Glutamatergic neuron (in vitro differentiated cells): ENCODE results near the gene ZBTB16. TPM values are rescaled to one million over a fixed set of nuclear protein-coding genes. Genes with fewer than 3 reads are reported as not detected.

ENCODE experiments used
- DNase-seq: peaks from one replicate; pipeline ENCODE4 v3.0.0; 2022
- H3K27ac Mint-ChIP-seq: one replicate; pipeline ENCODE4 v1.8.0; 2020; ENCODE audit warnings: mild to moderate bottlenecking, mixed read lengths, inconsistent platforms; ENCODE audit not compliant: unreplicated experiment
- H3K27me3 Mint-ChIP-seq: one replicate; pipeline ENCODE4 v1.8.0; 2020; ENCODE audit warnings: mild to moderate bottlenecking, moderate library complexity, mixed read lengths, inconsistent platforms; ENCODE audit not compliant: unreplicated experiment
- H3K36me3 Mint-ChIP-seq: one replicate; pipeline ENCODE4 v1.8.0; 2020; ENCODE audit warnings: mild to moderate bottlenecking, mixed read lengths, inconsistent platforms; ENCODE audit not compliant: unreplicated experiment
- H3K4me1 Mint-ChIP-seq: one replicate; pipeline ENCODE4 v1.8.0; 2020; ENCODE audit warnings: mild to moderate bottlenecking, low read depth, mixed read lengths, inconsistent platforms; ENCODE audit not compliant: unreplicated experiment
- H3K4me3 Mint-ChIP-seq: one replicate; pipeline ENCODE4 v1.8.0; 2020; ENCODE audit warnings: mild to moderate bottlenecking, mixed read lengths, inconsistent platforms; ENCODE audit not compliant: unreplicated experiment
- H3K9me3 Mint-ChIP-seq: one replicate; pipeline ENCODE4 v1.8.0; 2020; ENCODE audit warnings: mild to moderate bottlenecking, moderate library complexity, mixed read lengths, inconsistent platforms; ENCODE audit not compliant: unreplicated experiment
- CTCF ChIP-seq: fragments of 200-600 bp; sonication (generic); IDR thresholded peaks from one replicate; pipeline ENCODE4 v1.5.0; 2021; ENCODE audit not compliant: partially characterized antibody, unreplicated experiment
- total RNA-seq: library from RNA; stranded (reverse); fragmentation: NEBNext Ultra II Directional; extraction: Animal tissue kit (Norgen Biotek cat#: 25700); gene quantifications from one replicate; pipeline ENCODE4 v1.2.1, GENCODE V29; 2021; ENCODE audit not compliant: unreplicated experiment

ZBTB16 gene
- total RNA-seq, 1 donor from 2014 or later = 9.0 TPM

DNA sequence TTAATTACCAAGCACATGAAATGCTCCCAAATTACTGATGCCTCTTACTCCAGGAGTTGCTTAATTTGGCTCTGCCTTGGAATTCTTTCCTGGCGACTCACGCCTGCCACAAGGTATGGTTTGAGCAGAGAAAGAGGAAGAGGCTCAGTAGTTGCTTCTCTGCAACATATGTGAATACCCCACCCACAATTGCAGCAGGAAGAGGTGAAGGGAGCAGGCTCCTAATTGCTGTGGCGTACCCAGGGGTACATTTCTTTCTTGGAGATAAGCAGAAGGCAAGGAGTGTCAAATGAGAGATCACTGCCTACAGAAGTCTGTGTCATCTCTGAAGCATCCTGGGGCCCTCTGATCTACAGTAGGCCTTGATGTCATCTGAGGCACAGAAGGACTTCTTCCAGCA, 226.1 kb downstream of the ZBTB16 start:
- no peak for TF ChIP-seq CTCF
- Mint-ChIP-seq H3K27me3 (no peaks in the 10 kb centered on the region), H3K36me3 (no peaks in the 10 kb centered on the region), H3K4me1 (peaks cover 25% of the 10 kb centered on the region), H3K9me3 (no peaks in the 10 kb centered on the region), H3K27ac (no peak overlapping the region), H3K4me3 (peak overlapping the region; percentile 25)
- no peak for DNase-seq

DNA sequence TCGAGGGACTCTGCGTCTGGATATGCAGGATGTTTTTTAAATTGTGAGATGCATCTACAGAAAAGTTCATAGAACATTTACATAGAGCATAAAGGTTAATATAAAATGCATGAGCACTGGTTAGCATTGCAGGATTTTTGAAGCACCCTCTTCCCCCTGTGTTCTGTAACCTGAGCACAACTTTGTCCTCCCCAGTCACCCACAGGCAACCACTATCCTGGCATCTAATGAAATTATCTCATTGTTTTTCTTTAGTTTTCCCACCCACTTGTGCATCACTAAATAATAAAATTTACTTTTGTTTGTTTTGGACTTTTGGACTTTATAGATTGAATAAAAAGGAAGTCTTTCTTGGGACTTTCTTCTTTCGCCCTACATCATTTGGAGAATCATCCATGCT, 226.7 kb downstream of the ZBTB16 start:
- Mint-ChIP-seq H3K4me1 (peaks cover 20% of the 10 kb centered on the region), H3K27me3 (no peaks in the 10 kb centered on the region), H3K27ac (no peak overlapping the region), H3K36me3 (no peaks in the 10 kb centered on the region), H3K4me3 (no peak overlapping the region), H3K9me3 (no peaks in the 10 kb centered on the region)
- no peak for TF ChIP-seq CTCF
- DNase-seq = no peak

GRCh38 chr11:114287154-114287553, 227.6 kb downstream of the ZBTB16 start:
- DNase-seq = no peak
- Mint-ChIP-seq H3K27ac (no peak overlapping the region), H3K27me3 (no peaks in the 10 kb centered on the region), H3K4me3 (no peak overlapping the region), H3K9me3 (no peaks in the 10 kb centered on the region), H3K36me3 (no peaks in the 10 kb centered on the region), H3K4me1 (peaks cover 12% of the 10 kb centered on the region)
- no peak for TF ChIP-seq CTCF

DNA sequence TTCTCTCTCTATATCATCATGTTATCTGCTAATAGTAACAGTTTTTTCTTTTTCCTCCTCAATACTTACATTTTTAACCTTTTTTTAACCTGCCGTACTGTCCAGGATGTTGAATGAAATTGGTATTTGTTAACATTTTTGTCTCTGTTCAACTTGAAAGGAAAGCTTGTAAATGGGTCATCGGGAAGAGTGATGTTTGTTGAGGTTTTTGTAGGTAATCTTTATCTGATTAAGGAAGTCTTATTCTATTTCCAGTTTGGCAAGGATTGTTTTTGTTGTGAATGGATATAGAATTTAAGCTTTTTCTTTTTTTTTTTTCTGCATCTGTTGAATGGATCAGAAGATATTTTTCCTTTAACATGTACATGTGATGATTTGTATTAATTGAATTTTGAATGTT, 228.6 kb downstream of the ZBTB16 start:
- H3K4me3 Mint-ChIP-seq = no peak overlapping the region
- DNase-seq = no peak
- H3K4me1 Mint-ChIP-seq = peaks cover 9% of the 10 kb centered on the region
- TF ChIP-seq CTCF = no peak
- H3K27ac Mint-ChIP-seq = no peak overlapping the region
- no peaks in the 10 kb centered on the region for H3K27me3 Mint-ChIP-seq
- H3K36me3 Mint-ChIP-seq = no peaks in the 10 kb centered on the region
- no peaks in the 10 kb centered on the region for H3K9me3 Mint-ChIP-seq

DNA sequence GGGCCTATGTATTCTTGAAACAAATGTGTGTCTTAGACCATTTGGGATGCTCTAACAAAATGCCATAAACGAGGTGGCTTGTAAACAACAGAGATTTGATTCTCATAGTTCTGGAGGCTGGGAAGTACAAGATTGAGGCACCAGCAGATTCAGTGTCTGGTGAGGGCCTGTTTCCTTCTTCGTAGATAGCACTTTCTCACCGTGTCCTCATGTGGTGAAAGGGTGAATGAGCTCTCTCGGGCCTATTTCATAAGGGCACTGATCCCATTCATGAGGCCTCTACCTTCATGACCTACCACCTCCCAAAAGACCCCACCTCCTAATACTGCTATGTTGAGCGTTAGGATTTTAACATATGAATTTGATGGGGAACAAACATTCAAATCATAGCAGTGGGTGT, 230.3 kb downstream of the ZBTB16 start:
- Mint-ChIP-seq H3K4me1 (peaks cover 4% of the 10 kb centered on the region), H3K27me3 (no peaks in the 10 kb centered on the region), H3K36me3 (no peaks in the 10 kb centered on the region), H3K9me3 (no peaks in the 10 kb centered on the region), H3K4me3 (no peak overlapping the region), H3K27ac (no peak overlapping the region)
- TF ChIP-seq CTCF = no peak
- no peak for DNase-seq
